ENCODE results near the gene TKTL1.
"Not testable (repeated sequence)": the region's sequence is repeated elsewhere in the genome, so short reads cannot be mapped to it uniquely, and the experiment has no call there.

Gene TKTL1

GRCh38 chrX:154295664-154296310 is at the start of gene TKTL1:
Gene TKTL1 (plus strand): TSS chrX:154295795. CDS start chrX:154295860, 65 bp downstream.
- no peak for DNase-seq

- not testable (repeated sequence) for DNase-seq
These were observed 48.1 kb upstream of the TKTL1 start for GRCh38 chrX:154247377-154248045.

GRCh38 chrX:154248076-154248475 is 47.5 kb upstream of the TKTL1 start:
- not testable (repeated sequence) for DNase-seq

- not testable (repeated sequence) for DNase-seq
These were observed 38.3 kb upstream of the TKTL1 start, which contains the start of gene OPN1MW3 for GRCh38 chrX:154257282-154257681. Gene OPN1MW3 (plus strand): TSS chrX:154257582. CDS start chrX:154257620, 38 bp downstream.

GRCh38 chrX:154258711-154259110 is 36.9 kb upstream of the TKTL1 start:
- not testable (repeated sequence) for DNase-seq

GRCh38 chrX:154263072-154263471 is 32.5 kb upstream of the TKTL1 start:
- not testable (repeated sequence) for DNase-seq

GRCh38 chrX:154269245-154269644 is 26.4 kb upstream of the TKTL1 start:
- DNase-seq = not testable (repeated sequence)

GRCh38 chrX:154284489-154285338 is 10.9 kb upstream of the TKTL1 start:
- DNase-seq = not testable (repeated sequence)

GRCh38 chrX:154286406-154286805 is 9.2 kb upstream of the TKTL1 start:
- not testable (repeated sequence) for DNase-seq

- DNase-seq = no peak
These were observed 612 bp upstream of the TKTL1 start, which contains the start of gene TEX28 for GRCh38 chrX:154294791-154295574. Gene TEX28 (minus strand): TSS chrX:154295124. CDS start chrX:154292117, 3,007 bp downstream.

GRCh38 chrX:154296731-154297130 is 1.1 kb downstream of the TKTL1 start:
- DNase-seq = no peak

- DNase-seq = no peak
These were observed 2.7 kb downstream of the TKTL1 start for GRCh38 chrX:154298312-154298711.

GRCh38 chrX:154300816-154301215 is 5.2 kb downstream of the TKTL1 start:
- DNase-seq = no peak

- DNase-seq = not testable (repeated sequence)
These were observed 7.4 kb downstream of the TKTL1 start for GRCh38 chrX:154302998-154303397.

GRCh38 chrX:154303476-154303875 is 7.9 kb downstream of the TKTL1 start:
- no peak for DNase-seq

- DNase-seq = no peak
These were observed 9.3 kb downstream of the TKTL1 start for GRCh38 chrX:154304846-154305245.

- no peak for DNase-seq
These were observed 10.1 kb downstream of the TKTL1 start for GRCh38 chrX:154305541-154306205.

- no peak for DNase-seq
These were observed 11.6 kb downstream of the TKTL1 start for GRCh38 chrX:154307202-154307601.

- DNase-seq = peak; percentile 42
These were observed 12.7 kb downstream of the TKTL1 start for GRCh38 chrX:154308108-154308946.

- no peak for DNase-seq
These were observed 13.6 kb downstream of the TKTL1 start for GRCh38 chrX:154309041-154309775.

All from GDM1 (cell line).